ENCODE measurements around the gene MED12. TPM values are rescaled to one million over a fixed set of nuclear protein-coding genes. Genes with fewer than 3 reads are reported as not detected.

Gene MED12
- total RNA-seq, 3 donors from 2014 or later (not counting 1 experiment from before 2014, with no cell fraction given): 111 to 156 (median 115) TPM

DNA sequence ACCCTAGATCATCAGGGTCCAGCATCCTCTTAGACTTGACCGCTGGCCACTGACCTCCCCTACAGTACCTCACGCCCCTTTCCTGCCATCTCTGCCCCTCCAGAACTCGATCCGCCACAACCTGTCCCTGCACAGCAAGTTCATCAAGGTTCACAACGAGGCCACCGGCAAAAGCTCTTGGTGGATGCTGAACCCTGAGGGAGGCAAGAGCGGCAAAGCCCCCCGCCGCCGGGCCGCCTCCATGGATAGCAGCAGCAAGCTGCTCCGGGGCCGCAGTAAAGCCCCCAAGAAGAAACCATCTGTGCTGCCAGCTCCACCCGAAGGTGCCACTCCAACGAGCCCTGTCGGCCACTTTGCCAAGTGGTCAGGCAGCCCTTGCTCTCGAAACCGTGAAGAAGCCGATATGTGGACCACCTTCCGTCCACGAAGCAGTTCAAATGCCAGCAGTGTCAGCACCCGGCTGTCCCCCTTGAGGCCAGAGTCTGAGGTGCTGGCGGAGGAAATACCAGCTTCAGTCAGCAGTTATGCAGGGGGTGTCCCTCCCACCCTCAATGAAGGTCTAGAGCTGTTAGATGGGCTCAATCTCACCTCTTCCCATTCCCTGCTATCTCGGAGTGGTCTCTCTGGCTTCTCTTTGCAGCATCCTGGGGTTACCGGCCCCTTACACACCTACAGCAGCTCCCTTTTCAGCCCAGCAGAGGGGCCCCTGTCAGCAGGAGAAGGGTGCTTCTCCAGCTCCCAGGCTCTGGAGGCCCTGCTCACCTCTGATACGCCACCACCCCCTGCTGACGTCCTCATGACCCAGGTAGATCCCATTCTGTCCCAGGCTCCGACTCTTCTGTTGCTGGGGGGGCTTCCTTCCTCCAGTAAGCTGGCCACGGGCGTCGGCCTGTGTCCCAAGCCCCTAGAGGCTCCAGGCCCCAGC lies 17.6 kb upstream of the MED12 start:
- peak in 1 of 2 donors; percentile 58 for DNase-seq
- no peak overlapping the region for H3K27ac ChIP-seq (ENCODE audit: low read length)
- no peaks in the 10 kb centered on the region for H3K9me3 ChIP-seq (ENCODE audit: control insufficient read depth, insufficient read depth, low read length)
- no peaks in the 10 kb centered on the region for H3K9me3 Mint-ChIP-seq
- H3K4me3 Mint-ChIP-seq: no peak overlapping the region
- WGBS (ENCODE audit: insufficient coverage): 85% methylated on average over 30 of the region's 31 CpGs
- H3K27me3 Mint-ChIP-seq (ENCODE audit: low read depth in 2 of 2): peaks cover 0 to 13% of the 10 kb centered on the region in 2 donors
- peaks cover 46 to 60% of the 10 kb centered on the region in 2 donors for H3K4me1 Mint-ChIP-seq
- H3K27ac Mint-ChIP-seq: peak overlapping the region; percentile 97 to 99
- no peaks in the 10 kb centered on the region for H3K27me3 ChIP-seq (ENCODE audit: control insufficient read depth, insufficient read depth, low read length)
- no peak for TF ChIP-seq CTCF (IDR thresholded peaks at IDR 0.05)
- H3K36me3 Mint-ChIP-seq: peaks cover 3% of the 10 kb centered on the region
- ATAC-seq: no peak
- H3K36me3 ChIP-seq (ENCODE audit: control insufficient read depth, insufficient read depth, low read length): peaks cover 2% of the 10 kb centered on the region
- intact Hi-C loops (cut with micrococcal nuclease): loop anchor here (10.0 kb wide), 1 partner anchor 434 kb away; the partner anchor contains the start of gene OGT
- no peak overlapping the region for H3K4me3 ChIP-seq (ENCODE audit: low read length)
- H3K4me1 ChIP-seq (ENCODE audit: control insufficient read depth, insufficient read depth, low read length): peaks cover 82% of the 10 kb centered on the region

GRCh38 chrX:71102292-71102691 lies 16.1 kb upstream of the MED12 start:
- Mint-ChIP-seq H3K27ac (peak overlapping the region; percentile 97 to 99), H3K4me3 (peak overlapping the region; percentile 60), H3K4me1 (peaks cover 55 to 73% of the 10 kb centered on the region in 2 donors), H3K36me3 (peaks cover 5% of the 10 kb centered on the region), H3K27me3 (ENCODE audit: low read depth in 2 of 2) (peaks cover 0 to 13% of the 10 kb centered on the region in 2 donors), H3K9me3 (no peaks in the 10 kb centered on the region)
- DNase-seq (no peak), ATAC-seq (no peak)
- no peaks in the 10 kb centered on the region for H3K9me3 ChIP-seq (ENCODE audit: control insufficient read depth, insufficient read depth, low read length)
- no peak overlapping the region for H3K4me3 ChIP-seq (ENCODE audit: low read length)
- 88% methylated on average over 1 of the region's 3 CpGs for WGBS (ENCODE audit: insufficient coverage)
- intact Hi-C loops (cut with micrococcal nuclease): loop anchor here (10.0 kb wide), 1 partner anchor 433 kb away; the partner anchor contains the start of gene OGT
- H3K27me3 ChIP-seq (ENCODE audit: control insufficient read depth, insufficient read depth, low read length): no peaks in the 10 kb centered on the region
- peaks cover 5% of the 10 kb centered on the region for H3K36me3 ChIP-seq (ENCODE audit: control insufficient read depth, insufficient read depth, low read length)
- peak overlapping the region; percentile 89 for H3K27ac ChIP-seq (ENCODE audit: low read length)
- H3K4me1 ChIP-seq (ENCODE audit: control insufficient read depth, insufficient read depth, low read length): peaks cover 87% of the 10 kb centered on the region
- TF ChIP-seq CTCF (IDR thresholded peaks at IDR 0.05): no peak

DNA sequence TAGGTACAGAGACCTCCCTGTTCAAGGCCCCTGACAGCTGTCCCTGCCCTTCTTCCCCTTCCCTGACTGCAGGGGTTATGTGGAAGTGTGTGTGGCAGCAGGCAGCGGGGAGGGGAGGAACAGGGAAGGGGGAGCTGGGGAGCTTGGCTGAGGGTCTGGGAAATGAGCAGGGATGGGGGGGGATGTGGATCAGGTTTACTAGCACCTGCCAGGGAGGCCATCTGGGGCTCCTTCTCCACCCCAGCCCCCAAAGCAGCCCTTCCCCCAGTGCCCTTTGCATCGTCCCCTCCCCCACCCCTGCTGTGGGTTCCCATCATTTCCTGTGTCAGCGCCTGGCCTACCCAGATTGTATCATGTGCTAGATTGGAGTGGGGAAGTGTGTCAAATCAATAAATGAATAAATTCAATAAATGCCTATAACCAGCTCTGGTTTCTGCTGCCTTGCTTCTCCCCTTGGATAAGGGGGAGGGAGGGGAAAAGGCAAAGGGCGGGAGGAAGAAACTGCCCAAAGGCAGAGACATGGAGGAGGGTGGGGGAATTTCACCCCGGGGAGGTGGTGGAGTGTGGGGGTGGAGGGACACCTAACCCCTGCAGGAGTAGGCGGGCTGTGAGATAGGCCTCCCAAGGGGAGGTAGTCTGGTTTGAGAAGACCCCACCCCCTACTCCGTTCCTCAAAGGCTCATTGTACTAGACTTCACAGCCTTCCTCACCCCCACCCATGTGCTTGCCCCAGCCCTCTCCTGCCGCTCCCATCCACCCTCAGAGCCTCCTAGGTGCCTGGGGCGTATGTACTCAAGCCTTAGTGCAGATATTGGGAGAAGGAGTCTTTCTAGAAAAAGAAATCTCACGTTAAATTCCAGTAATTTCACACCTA lies 15.0 kb upstream of the MED12 start:
- intact Hi-C loops (cut with micrococcal nuclease): loop anchor here (1.0 to 10.0 kb wide), 2 partner anchors 15 to 431 kb away; partner anchors contain the start of genes MED12 and OGT
- H3K27ac Mint-ChIP-seq: peak overlapping the region; percentile 97 to 99
- peaks cover 15% of the 10 kb centered on the region for H3K36me3 ChIP-seq (ENCODE audit: control insufficient read depth, insufficient read depth, low read length)
- H3K36me3 Mint-ChIP-seq: peaks cover 5% of the 10 kb centered on the region
- H3K4me3 Mint-ChIP-seq: peak overlapping the region; percentile 86
- H3K4me3 ChIP-seq (ENCODE audit: low read length): peak overlapping the region; percentile 28
- H3K4me1 Mint-ChIP-seq: peaks cover 62 to 82% of the 10 kb centered on the region in 2 donors
- peak overlapping the region; percentile 89 for H3K27ac ChIP-seq (ENCODE audit: low read length)
- WGBS (ENCODE audit: insufficient coverage): no CpG with 5 or more reads among the region's 10 CpGs
- no peak for TF ChIP-seq CTCF (IDR thresholded peaks at IDR 0.05)
- no peaks in the 10 kb centered on the region for H3K9me3 ChIP-seq (ENCODE audit: control insufficient read depth, insufficient read depth, low read length)
- no peaks in the 10 kb centered on the region for H3K9me3 Mint-ChIP-seq
- ATAC-seq: peak; percentile 60 to 84 (median 70)
- DNase-seq: peak; percentile 64 to 80
- H3K27me3 ChIP-seq (ENCODE audit: control insufficient read depth, insufficient read depth, low read length): no peaks in the 10 kb centered on the region
- H3K27me3 Mint-ChIP-seq (ENCODE audit: low read depth in 2 of 2): peaks cover 0 to 13% of the 10 kb centered on the region in 2 donors
- H3K4me1 ChIP-seq (ENCODE audit: control insufficient read depth, insufficient read depth, low read length): peaks cover 88% of the 10 kb centered on the region
